Ramos (cell line): ENCODE results near the gene ADNP.

Source experiments
- in situ Hi-C: fragments of 300-500 bp; cut with MboI; formaldehyde crosslinking; loops from one replicate; pipeline ENCODE4 v1.14.3; 2022; ENCODE audit warnings: low sequenced_read_pairs; ENCODE audit not compliant: unreplicated experiment

ADNP gene

DNA sequence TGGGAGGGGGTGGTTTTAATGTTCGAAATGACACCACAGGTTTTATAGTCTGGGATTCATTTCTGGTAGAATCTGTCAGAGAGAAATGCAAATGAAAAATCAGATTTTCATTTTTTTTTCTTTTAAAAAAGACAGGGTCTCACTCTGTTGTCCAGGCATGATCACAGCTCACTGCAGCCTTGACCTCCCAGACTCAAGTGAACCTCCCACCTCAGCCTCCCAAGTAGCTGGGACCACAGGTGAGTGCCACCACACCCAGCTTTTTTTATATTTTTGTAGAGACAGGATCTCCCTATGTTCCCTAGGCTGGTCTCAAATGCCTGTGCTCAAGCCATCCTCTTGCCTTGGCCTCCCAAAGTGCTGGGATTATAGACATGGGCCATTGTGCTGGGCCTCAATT is 2.4 kb upstream of the ADNP start:
- in situ Hi-C loops: loop anchor here (5.0 kb wide), 1 partner anchor 136 kb away; the partner anchor contains the start of gene BCAS4

DNA sequence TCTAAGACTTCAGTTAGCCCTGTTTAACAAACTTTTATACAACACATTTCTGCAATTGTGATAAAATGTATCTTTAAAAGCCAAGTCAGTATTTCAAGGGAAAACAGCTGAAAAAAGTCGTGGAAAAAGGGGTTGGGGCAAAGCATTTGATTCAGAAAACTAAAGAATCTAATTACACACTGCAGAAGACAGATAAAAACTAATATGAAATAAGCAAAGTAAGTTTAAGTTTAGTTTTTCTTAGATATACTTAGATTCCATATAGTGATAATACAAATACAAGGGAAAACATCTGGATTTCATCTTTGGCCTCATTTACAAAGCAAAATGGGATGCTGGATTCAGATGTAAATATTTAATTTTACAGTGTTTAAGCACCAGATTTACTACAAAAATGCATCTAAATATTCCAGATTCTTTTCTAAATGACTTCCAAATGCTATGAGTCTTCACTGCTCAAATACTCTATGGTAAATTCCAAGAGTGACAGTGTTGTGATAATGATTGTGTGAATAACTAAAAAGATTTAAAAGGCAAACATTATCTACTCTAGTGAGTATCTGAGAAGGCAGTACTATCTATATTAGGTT is 1.5 kb upstream of the ADNP start:
- in situ Hi-C loops: loop anchor here (5.0 kb wide), 1 partner anchor 135 kb away; the partner anchor contains the start of gene BCAS4

DNA sequence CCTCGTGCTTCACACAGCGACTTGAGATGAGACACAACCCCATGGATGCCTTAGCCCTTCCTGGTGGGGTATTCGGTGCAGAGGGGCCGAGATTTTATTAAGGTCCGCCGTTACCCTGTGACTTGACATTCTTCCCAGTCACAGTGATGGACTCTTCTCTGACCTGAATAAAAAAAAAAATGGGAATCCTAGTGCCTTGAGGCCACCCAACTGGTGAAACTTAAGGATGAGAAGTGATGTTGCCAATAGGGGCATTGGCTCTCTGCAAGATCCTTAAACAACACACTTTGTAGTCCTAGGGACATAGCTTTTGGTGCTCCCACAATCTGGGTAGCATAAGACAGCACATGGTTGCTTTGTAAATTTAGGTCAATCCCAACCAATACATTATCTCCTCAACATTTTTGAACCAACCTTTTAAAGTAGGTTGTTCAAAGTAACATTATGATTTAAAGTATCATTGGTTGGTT is 814 bp upstream of the ADNP start:
- in situ Hi-C loops: loop anchor here (5.0 kb wide), 1 partner anchor 135 kb away; the partner anchor contains the start of gene BCAS4

DNA sequence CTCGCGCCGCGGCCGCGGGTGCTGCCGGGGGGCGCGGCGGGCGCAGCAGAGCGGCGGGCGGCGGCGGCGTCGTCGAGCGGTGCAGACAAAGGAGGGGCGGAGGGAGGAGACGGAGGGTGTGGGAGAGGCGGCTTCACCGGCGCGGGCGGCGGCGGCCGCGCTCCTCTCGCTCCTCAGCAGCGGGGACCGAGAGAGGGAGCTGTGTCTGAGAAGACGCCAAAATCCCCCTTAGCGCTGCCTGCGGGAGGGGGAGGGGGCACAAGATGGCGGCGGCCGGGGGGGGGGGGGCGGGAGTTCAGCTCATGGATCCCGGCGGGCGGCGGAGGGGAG is 296 bp downstream of the ADNP start:
- in situ Hi-C loops: loop anchor here (5.0 kb wide), 1 partner anchor 134 kb away; the partner anchor contains the start of gene BCAS4

DNA sequence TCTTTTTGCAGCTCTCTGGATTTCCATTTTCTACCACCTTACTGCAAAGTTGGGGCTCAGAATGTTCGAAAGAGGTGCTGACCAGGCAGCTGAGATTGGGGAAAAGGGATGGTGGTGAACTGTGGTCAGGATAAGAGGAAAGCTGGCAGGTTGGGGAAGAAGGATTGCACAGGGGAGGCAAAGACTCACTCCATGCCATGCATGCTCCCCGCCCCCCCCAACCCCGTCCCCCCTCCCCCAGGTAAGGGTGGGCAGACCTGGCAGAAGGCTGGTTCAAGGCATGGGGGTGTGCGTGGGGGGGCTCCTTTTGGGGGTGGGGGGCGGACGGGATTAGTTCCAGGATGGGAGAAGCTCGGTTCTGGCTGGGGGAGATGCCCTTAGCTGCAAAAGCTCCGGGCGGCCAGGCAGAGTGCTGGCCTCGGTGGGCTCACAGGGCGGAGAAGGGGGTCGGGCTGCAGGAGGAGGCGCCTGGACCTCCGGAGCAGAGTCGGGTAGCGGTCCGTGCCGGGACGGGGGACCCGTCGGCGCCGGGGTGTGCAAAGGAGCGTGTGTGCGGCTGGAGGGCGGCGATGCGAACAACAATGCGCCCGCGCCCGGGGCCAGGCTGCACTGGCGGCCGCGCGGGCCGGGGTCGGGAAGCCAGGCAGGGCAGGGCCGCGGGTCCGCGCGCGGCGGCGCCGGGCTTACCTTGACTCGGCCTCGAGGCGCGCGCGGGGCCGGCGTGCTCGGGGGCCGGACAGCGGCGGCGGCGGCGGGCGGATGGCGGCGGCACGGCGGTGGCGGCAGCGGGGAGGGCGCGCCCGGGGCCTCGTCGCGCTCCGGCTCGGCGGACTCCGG is 880 bp downstream of the ADNP start:
- in situ Hi-C loops: loop anchor here (5.0 kb wide), 1 partner anchor 133 kb away; the partner anchor contains the start of gene BCAS4

DNA sequence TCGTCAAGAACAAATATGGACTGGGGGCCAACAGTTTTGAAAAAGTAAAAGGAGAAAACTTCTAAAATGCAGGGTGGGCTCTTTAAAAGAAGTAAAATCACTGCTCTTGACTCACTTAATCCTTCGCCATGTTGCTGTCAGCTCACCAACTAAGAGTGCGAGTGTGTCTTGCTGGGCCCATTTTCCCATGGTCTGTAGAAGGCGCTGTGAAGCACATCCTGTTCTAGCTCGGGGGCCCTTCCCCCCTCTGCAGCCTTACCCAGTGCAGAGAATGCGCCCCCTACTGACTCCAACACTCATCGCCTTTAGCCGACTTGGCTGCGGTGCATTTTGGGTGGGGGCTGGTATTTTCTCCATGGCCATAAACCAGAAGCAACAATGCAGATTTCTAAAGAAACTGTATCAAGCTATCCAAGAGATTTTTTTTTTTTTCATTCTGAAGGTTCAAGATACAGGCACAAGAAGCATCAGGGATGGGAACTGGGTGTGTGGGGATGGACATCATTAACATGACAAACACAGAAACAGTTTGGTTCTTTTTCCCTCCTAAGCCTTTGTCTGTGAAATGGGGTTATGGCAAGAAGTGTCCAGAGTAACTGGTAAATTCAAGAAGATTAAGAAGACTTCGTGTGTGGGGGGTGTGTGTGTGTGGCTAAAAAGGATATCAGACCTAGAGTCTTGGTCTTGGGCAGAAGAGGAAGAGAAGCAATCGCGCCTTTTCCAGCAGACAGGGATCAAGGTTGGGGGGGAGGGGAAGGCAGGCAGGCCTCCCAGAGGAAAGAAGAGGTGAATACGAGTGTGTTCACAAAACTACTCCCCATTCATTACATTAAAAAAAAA is 1.7 kb downstream of the ADNP start:
- in situ Hi-C loops: loop anchor here (5.0 kb wide), 1 partner anchor 132 kb away; the partner anchor contains the start of gene BCAS4

DNA sequence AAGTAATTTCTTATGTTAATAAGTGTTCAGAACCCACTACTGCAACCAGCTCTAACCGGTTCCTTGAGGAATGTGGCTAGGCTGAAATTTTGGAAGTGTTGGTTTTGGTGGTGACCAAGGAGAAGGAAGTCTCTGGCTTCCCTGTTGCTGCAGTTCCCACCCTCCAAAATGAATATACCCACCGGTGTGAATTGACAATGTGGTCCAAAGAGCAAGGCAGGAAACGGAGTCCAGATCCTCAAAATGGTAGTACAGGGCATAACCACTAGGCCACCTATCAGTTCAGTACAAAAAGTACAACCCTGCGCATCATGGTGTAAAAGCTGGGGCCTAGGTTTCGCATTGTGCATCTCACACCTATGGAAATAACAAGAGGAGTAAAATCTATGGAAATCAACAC is 2.8 kb downstream of the ADNP start:
- in situ Hi-C loops: no loop called here

DNA sequence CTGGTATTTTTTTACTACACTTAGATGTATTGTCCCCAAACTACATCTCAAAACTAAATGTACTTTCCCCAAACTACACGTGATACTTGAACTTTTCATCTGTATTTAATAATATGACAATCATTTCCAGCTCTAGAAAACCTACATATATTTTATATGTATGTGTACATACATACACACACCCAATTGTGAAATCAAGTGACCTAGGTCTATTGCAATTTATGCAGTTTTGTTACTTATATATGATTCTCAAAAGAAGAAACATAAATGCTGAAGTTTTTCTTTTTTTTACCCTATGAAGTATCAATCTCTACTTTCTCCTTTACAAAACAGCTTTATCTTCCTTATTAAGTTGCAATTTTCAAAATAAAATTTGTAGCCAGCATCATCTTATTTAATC is 4.7 kb downstream of the ADNP start:
- in situ Hi-C loops: no loop called here

DNA sequence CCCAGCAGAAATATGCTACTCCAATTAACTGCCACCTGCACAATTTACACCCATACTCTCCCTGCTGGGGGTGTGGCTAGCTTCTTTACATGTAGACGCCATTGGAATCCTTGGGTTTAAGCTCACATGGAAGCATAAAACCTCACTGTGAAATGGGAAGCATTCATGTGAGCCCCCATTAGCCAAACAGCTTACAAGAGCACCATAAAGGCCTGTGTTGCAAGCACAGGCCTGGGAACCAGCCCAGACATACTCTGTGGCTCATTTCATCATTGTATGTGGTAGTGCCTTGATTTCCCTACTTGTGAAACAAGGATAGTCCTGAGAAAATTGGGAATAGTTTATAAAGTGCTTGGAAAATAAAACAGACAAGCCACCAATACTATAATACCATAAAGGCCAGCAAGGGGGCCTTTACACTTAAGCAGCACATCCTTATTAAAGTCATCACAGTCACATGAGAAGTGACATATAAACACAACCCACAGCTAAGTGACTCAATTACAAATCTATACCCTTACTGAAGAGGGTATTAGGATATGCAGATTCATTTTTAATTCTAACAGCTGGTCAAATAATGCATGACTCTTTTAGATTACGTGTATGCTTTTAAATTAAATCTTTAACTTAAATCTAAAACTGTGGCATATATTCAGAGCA is 6.8 kb downstream of the ADNP start:
- in situ Hi-C loops: no loop called here

DNA sequence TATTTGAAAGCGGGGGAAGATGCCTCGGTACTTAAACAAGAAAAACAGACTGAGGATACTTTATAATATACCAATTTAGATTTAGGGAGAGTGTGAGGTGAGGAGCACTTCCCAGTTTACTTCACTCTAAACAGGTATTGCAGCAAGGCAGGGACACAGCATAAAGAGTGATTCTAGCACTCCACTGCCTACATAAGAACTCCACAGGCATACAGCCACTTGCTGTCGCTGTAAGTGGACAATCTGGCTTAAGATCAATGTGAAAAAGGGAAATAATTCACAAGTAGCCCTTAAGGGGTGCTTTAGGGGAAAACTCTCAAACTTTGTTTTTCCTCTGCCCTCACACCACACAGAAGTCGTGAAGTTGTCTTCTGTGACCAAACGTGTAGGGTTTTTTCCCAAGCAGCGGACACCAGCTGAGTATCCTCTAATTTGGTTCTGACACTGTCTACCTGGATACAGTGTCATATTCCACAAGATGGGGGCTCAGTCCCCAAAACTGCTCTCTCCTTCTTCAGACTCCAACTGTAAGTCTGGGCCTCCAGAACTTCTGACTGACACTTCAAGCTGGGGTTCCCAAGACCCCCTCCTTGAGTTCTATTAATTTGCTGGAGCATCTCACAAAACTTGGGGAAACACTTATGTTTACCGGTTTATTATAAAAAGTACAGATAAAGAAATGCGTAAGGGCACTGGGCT is 9.3 kb downstream of the ADNP start:
- in situ Hi-C loops: no loop called here

DNA sequence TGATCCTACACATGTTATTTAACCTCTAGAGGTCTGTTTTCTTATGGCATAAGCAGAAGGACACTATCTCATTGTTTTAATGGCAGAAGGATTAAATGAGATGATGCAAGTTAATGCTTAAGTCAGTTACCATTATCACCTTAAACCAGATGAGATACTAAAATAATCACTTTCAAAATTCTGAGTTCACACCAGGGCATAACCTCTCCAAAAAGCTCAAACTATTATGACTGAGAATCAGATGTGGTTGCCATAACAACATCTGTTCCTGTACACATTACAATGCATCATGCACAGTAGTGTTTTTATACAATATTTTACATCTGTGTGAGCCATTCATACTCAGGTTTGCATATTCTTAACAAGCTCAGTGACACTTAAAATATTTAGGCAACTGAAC is 10.2 kb downstream of the ADNP start:
- in situ Hi-C loops: no loop called here

DNA sequence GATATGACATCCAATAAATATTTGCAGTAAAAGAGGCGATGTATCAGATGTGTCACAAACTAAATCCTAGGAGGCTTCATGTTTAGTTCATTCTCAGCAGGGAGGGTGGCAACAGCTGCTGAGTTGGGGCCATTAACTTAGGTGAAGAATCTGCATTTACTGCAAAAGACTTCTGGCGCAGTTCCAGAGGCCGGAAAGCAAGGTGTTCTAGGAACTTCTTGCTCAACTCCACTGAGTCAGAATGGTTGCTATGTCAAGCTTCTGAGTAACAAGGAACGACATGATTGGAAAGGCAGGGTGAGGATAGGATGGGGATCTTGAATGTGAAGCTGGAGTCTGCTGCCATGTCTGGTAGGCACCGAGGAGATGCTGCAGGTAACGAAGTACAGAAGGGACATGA is 11.7 kb downstream of the ADNP start:
- in situ Hi-C loops: no loop called here

DNA sequence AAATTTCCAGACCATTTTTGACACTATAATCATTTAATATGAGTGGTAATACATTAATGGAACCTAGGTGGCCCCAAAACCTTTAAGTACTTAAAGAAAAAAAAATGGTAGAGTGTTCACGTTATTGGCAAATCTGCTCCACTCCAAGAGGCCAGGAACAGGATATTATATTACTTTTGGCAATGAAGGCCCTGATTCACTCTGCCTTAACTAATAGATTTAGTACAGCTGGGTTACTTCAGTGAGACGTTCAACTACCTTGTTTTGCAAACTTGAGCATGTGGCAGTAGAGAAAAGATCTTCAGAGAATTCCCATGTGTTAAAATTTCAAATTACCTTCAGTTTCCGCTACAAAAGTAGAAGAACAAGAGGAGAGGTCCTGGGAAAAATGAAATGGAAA is 12.8 kb downstream of the ADNP start:
- in situ Hi-C loops: no loop called here

DNA sequence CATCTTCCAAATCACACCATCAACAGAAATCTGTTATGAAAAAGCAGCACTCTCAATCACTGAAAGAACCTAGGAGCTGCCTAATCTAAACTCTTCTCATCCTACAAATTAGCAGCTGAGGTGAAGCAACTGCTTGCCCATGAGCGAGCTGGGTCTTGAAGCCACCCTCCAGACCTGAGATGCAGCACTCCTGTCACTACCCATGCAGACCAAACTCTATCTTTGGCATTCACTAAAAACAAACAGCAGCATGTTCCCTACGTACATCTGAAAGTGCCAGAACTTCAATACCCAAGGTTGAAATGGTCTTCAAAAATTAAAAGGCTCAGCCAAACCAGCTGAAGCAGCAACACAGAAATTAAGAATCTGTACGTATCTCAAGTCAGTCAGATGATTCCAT is 14.3 kb downstream of the ADNP start:
- in situ Hi-C loops: no loop called here

DNA sequence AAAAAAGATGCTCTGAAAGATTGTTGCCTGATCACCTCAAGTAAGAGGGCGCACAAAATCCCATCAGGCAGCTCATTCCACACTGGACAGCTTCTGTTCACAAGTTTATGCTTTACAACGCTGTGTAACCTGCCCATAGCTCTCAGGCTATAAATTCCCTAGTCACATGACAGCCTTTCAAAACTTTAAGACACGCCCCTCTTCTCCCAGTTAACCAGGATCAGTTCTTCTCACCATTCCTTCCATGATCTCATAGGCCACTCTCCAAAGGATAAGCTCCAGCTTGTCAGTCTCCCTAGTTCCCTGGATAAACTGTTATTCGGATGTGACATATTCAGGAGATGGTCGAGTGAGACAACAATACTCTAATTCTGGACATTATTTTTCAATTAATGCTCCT is 15.0 kb downstream of the ADNP start:
- in situ Hi-C loops: no loop called here

DNA sequence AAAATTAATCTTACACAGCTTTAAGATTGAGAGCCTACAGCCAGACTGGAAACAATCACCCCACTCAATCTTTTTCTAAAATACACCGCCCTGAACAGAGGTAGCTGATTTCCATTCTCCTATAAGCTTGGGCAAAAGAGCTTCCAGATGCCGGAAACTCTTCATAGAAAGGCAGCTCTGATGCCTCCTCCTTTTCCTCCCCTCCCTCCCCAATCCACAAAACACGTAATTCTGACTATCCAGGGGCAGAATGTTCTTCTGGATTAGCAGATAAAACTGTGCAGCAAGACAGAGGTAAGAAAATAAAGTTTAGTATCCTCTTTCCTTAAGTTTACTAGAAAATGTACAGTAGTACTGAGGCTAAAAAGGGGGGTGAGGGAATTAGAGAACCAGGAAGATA is 15.8 kb downstream of the ADNP start:
- in situ Hi-C loops: no loop called here

DNA sequence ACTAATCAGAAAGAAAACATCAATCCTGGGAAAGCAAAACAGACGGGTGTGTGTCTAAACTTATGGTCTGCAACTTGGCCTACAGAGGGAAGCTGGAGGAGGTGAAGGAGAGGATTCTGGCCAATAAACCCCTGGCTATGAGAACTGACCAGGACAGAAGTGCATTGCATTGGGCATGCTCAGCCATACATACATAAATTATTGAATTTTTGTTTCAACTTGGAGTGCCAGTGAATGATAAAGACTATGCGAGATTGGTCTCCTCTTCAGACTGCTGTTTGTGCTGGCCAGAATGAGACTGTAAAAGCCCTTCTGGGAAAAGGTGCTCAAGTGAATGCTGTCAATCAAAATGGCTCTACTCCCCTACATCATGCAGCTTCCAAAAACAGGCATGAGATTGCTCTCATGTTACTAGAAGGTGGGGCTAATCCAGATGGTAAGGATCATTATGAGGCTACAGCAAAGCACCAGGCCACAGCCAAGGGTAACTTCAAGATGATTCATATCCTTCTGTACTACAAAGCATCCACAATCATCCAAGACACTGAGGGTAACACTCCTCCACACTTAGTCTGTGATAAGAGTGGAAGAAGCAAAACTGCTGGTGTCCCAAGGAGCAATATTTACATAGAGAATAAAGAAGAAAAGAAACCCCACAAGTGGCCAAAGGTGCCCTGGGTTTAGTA is 17.4 kb downstream of the ADNP start:
- in situ Hi-C loops: no loop called here

DNA sequence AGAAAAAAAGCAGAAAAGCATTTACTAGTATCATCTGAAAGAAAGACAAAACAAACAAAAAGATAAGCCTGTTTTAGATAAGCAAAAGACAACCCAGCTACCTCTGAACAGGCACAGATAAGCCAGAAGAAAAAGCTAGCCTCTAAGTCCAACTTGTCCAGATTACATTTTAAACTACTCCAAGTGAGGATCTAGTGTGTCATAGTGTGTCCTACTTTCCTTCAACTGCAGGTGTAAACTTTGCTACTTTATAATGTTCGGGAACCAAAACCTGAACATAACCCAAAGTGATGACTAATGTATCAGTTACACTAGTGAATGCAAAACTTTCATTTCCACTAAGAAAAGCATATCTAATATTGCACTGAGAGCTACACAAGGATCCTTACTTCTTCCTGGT is 19.5 kb downstream of the ADNP start:
- in situ Hi-C loops: no loop called here

DNA sequence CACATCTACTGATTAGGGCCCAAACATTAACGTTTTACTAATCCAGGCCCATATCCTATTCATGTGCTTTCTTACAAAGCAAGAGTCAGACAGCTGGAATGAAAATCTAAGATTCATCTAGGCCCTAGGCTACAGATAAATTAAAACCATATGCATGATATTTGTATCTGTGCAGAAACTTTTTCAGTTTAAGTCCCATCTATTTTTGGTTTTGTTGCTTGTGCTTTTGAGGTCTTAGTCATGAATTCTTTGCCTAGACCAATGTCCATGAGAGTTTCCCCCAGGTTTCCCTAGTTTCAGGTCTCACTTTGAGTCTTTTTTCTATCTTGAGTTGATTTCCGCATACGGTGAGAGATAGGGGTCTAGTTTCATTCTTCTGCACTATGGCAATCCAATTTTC is 20.2 kb downstream of the ADNP start:
- in situ Hi-C loops: no loop called here
